Left renal pelvis (tissue), 4 donors: Measurements from ENCODE around the gene GRK5. TPM values are rescaled to one million over a fixed set of nuclear protein-coding genes. Genes with fewer than 3 reads are reported as not detected.
"Not testable (repeated sequence)": the region's sequence is repeated elsewhere in the genome, so short reads cannot be mapped to it uniquely, and the experiment has no call there.

Experiments
- DNase-seq, 4 donors: peaks; one replicate each; pipeline ENCODE4 v3.0.0-alpha.2; 2013; ENCODE audit warnings: low read depth in 4 of 4, low spot score in 3 of 4
- polyA plus RNA-seq, 4 donors: library from polyadenylated mRNA; unstranded; fragments of 120-200 nt; gene quantifications; one replicate each; pipeline ENCODE4 v1.2.1, GENCODE V29; 2013; ENCODE audit not compliant: insufficient read length in 4 of 4

GRK5 gene
- polyA plus RNA-seq, 4 donors, result 14.5 to 35.1 (median 18.2) TPM

DNA sequence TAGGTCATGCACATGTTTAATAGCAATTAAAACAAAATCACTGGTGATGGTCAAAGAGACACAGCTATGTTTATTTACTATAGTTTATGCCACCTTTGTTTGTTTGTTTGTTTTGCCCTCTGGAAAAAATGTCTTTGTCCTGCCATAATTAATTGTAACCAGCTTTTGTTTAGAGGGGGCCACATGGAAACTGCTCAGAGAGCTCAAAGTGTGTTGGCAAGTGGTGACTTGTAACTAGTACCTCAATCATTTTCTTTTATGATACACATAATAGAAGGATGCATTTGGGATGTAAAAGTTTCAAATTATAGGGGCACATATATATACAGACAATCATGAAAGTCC, 40.2 kb downstream of the GRK5 start:
- DNase-seq, result no peak

DNA sequence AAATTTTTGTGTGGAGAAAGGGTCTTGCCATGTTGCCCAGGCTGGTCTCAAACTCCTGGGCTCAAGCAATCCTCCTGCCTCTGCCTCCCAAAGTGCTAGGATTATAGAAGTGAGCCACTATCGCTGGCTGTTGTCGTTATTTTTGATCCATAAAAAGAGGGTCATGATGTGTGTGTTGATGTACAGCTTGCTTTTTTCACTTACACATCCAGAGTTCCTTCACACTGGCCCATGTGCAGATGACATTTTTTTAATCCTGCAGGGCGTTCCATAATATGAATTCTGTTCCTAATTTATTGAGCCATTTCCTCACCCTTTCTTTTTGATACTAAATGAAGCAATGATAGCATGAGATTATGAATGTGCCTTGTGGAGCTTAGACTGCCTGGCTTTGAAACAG, 40.8 kb downstream of the GRK5 start:
- no peak for DNase-seq

DNA sequence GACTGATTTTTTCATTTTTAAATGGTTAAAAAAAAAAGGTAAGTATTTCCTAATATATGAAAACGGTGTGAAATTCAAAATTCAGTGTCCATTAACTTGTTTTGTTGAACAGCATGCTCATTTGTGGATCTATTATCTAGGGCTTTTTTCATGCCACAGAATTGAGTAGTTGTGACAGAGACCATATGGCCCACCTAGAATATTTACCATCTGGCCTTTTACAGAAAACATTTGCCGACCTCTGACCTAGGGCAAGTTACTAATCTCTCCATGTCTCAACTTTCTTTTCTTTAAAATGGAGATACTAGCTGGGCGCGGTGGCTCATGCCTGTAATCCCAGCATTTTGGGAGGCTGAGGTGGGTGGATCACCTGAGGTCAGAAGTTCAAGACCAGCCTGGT, 41.3 kb downstream of the GRK5 start:
- DNase-seq, result no peak

DNA sequence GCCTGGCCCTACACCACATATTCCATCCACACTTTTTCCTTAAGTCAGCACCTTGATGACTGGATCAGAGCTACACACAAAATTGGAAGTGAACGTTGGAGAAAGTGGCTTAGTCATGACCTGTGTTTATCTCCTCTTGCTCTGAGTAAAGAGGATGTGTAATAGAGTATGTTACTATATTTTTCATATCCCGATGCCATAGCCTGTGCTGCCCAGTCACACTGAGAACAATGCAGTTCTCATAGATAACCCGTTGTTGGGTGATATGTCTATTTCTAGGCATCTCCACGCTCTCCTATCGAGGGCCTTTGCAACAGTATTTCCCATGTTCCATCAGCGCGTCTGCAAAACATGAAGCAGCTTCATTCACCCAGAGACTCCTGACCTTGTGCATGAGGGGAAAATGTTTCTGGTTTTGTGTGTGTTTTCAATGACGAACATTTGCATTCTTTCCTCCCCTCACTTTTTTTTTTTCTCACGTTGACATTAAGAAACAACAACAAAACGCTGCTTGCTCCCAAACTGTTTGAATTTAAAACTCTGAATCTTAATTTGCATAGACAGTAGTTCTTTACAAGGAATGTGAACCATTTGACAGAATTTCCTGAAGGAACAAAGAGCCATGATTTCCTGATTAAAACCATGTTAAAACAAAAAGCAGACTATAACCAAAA, 43.4 kb downstream of the GRK5 start:
- no peak for DNase-seq

DNA sequence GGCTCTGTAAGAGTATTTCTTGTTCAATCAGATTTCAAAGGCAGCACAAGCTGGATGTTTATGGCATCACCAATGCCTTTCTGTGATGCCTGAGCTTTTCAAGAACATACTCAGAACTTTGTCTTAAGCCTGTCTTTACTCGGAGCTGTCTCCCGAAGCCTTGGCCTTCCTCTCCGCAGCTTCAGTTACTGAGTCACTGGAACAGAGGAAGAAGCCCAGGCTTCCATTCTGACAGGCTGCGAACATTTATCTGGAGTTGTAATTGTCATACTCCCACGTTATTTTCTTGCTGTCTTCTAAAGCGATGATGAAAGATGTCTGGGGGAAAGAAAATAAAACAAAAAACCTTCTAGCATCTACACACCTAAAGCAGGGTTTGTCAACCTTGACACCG, 43.9 kb downstream of the GRK5 start:
- no peak for DNase-seq

DNA sequence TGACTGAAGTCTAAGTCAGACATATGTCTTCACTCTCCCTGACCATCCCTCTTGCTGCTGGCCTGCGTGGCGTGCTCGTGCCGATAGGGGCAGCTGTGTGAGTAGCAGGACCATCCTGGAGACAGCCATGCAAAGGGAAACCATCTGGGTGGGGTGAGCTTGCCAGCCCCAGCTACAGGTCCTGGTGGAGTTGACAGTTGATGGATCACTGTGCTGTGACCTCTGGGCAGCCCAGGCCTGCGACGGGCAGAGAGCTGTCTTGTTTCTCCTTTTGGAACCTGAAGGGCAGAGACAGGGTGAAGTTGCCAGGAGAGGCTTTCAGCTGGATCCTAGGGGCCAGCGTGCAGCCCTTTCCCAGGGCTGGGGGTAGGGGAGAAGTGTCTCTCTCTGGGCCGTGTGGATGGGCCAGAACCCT, 44.7 kb downstream of the GRK5 start:
- no peak for DNase-seq

DNA sequence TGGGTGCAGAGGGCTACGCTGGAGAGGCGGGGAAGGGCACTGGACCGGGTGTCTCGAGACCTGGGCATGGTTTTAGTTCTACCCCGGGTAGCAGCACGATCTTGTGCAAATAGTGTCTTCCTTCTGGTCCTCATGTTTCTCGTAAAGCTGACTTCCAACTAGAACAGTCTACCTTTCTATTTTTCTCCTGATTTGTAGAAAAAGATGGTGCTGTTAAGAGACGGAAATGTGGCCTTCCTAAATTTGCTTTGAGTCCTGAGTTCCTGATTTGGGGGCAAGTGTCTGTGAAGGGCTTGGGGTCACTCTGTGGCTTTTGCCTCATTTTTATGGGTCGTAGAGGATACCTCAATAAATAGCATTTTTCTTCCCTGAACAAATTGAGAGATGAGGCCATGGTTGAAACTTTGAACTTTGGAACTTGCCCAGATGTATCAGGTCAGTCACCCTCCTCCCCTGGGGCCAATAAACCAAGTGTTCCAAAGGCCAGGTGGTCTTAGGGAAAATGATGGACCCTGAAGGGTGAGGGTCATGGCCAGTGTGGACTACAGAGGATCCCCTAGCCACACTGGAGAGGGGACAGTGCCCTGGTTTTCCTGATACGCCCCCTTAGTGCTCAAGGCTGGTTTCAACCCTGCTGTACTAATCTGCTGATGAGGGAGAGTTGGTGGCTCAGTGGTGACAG, 45.2 kb downstream of the GRK5 start:
- no peak for DNase-seq

DNA sequence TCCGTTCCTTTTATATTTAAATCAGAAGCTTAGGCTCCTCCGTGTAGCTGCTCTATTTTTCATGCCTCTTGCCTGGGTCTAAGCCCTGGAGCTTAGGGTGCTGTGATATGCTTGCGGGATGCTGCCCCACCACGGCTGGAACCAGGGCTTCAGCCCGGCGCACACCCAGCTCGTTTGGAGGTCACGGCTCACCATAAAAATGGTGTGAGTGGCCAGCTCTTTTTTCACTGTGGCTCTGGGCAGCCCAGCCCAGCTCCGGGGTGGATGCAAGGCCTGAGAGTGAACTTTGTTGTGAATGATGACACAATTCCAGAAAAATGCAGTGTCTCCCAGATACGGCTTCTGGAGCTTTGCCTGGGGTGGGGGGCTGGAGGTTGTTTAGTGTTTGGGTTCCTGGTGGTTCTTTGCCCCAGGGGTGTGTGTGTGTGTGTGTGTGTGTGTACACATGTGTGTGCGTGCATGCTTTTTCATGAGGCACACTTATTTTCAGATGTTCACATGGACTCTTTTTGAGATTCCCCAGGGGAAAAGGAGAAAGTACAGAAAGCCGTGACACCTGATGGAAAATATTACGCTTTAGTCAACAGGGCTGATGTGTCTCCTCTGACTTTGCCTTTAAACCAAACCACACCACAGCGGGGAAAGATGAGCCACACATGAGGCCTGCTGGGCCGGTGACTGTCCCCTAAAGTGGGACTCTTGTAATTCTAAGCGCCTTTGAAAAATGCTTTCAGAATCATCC, 46.2 kb downstream of the GRK5 start:
- DNase-seq, result no peak

DNA sequence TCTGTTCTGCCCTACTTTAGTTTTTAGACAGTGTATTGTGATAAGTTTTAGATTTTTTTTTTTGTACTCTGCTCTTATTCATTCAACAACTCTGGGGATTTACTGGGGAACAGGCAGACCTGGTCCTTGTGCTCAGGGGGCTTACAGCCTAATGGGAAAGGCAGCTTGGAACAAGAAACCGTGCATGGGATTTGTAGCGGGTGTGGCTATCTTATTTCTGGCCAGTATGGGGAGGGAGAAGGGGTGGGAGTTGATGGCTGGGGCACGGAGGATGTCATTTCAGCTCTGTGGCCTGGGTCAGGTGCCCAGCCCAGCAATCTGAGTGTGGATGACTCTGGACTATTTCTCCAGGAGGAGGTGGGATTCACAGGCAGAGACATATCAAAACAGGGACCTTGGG, 47.0 kb downstream of the GRK5 start:
- DNase-seq, result no peak

DNA sequence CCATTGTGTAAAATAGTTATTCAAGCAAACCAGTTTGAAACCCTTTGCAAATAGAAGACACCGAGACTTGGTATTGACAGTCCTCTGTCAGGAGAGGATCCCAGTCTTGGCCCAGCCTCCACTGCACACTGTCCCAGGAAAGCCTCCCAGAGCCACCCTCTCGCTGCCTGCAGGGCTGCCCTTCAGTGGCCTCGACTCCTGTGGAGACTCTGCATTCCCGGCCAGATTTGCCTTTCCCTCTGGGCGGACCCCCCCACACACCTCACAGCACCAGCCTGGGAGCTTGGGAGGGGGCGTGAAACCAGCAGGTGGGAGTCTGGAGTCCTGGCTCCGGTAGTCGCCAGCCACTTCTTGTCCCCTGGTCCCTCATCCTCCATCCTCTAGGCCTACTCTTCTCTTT, 48.7 kb downstream of the GRK5 start:
- DNase-seq, result no peak

DNA sequence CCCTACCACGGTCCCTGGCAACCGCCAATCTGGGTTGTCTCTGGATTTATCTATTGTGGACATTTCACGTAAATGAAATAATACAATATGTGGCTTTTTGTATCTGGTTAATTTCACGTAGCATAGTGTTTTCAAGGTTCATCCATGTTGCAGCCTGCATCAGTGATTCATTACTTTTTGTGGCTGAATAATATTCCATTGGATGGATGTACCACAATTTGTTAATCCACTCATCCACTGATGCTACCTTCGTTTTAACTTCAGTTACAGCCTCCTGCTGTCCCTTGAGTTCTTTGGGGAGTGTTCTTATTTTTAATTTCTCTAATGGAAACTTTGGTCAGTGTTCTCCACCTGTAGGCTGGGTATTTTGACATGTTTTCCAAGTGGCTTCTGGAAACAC, 49.5 kb downstream of the GRK5 start:
- no peak for DNase-seq

DNA sequence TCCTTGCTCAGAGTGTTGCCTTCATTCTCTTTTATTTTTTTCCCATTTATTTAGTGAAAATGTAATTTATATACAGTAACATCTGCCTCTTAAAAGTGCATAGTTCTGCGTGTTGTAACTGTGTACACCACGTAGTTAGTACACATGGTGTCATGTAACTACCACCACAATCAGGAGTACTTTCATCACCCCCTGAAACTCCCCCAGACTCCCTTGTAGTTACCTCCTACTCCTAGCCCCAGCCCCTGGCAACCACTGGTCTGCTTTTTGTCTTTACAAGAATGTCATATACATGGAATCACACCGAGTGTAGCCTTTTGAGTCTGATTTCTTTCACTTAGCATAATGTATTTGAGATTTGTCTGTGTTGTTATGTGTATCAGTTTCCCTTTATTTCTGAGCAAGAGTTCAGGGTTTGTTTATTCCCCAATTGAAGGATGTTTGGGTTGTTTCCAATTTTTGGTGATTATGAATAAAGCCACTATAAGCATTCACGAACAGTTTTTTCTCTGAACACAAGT, 50.6 kb downstream of the GRK5 start:
- no peak for DNase-seq

DNA sequence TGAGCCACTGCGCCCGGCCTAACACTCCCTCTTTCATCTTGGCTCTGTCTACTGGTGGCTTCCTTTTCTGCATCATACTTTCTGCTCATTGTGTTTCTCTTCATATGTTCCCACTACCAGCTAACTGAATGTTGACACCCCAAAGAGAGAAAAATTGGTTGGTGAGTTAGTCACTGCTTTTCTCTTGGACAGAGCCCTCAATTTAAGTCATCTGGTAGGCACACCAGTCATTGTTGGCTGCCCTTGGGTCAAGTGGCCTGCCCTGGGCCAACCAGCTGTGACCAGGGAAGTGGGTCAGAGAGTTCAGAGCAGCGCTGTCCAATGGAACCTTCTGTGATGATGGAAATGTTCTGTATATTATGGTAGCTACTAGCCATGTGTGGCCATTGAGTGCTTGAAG, 52.0 kb downstream of the GRK5 start:
- no peak for DNase-seq

DNA sequence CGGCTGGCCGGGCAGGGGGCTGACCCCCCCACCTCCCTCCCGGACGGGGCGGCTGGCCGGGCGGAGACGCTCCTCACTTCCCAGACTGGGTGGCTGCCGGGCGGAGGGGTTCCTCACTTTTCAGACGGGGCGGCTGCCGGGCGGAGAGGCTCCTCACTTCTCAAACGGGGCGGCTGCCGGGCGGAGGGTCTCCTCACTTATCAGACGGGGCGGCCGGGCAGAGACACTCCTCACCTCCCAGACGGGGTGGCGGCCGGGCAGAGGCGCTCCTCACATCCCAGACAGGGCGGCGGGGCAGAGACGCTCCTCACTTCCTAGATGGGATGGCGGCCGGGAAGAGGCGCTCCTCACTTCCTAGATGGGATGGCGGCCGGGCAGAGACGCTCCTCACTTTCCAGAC, 53.6 kb downstream of the GRK5 start:
- DNase-seq, result not testable (repeated sequence)

DNA sequence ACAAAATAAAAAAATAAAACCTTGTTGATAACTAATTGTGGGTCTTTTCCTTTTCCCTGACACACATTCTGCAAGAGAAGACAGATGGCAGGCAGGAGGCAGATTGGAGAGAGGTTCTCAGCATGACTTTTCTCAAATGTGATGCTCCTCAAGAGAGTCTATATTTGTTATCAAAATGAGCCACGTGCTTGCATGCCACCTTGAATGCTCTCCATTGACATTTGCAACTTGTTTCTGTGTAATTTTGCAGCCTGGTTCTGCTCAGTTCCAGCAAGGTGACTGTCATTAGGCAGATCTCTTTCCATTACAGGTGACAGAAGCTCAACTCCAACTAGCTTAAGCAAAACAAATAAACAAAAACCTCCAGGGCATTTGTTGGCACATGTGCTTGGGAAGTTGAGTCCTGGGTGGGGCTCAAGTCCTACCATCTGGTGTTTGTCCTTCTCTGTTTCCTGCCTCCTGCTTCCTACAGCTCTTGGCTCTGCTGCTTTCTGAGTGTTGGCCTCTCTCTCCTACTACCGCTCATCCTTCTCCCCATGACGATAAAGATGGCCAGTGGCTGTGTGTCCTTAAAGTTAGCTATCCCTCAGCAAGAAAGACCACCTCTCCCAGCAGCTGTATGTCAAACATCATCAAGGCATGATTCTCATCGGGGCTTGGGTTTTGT, 56.7 kb downstream of the GRK5 start:
- no peak for DNase-seq

DNA sequence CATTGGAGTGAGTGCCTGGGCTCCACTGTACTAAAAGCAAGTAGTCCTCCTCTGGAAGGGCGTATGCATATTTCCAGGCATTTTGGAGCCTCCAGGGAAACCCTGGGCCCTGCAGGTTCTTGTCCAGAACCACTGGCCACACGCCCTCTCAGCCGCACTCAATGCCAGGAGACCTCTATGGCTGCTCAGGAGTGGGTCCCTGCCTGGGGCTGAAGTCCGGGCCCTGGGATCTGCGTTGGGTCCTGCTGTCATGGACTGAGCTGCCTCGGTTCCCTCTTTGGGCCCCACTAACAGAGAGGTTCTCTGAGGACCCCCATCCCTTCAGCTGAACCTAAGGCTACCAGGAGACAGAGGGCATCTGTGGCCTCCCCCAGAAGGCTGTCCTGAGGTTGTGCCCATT, 58.3 kb downstream of the GRK5 start:
- no peak for DNase-seq

DNA sequence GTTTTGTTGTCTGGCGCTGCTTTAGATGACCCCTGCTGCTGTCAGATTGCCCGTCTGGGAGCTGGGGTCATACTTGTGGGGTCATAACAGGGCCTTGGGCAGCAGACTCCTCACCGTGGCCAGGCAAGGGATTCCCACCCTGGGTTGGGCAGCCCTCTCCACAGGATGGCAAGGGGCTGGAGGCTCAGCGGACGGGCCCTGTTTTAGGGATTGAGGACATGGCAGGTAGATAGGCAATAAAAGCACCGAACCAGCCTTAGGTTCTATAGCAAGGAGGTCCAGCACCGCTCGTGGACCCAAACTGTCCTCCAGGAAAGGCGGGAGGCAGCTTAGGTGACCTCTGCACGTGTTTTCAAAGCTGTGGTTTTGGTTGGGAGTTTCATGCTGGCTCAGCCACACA, 60.0 kb downstream of the GRK5 start:
- no peak for DNase-seq

DNA sequence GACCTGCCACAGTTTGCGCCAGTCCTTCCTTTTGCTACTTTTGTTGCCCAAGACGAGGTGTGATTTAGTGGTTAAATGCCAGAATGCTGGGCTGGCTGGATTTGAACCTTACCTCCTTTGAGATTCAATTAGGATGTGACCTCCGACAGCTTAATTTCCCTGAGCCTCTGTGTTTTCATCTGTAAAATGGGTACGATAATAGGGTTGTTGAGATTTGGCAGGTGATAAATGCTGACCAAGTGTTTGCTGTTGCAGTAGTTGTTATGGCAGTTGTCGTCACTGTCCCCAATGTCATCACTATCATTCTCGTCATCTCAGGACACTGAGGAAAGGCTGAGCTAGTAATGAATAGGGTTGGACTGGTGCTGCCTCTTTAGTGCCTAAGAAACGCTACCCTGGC, 61.1 kb downstream of the GRK5 start:
- DNase-seq, result no peak

DNA sequence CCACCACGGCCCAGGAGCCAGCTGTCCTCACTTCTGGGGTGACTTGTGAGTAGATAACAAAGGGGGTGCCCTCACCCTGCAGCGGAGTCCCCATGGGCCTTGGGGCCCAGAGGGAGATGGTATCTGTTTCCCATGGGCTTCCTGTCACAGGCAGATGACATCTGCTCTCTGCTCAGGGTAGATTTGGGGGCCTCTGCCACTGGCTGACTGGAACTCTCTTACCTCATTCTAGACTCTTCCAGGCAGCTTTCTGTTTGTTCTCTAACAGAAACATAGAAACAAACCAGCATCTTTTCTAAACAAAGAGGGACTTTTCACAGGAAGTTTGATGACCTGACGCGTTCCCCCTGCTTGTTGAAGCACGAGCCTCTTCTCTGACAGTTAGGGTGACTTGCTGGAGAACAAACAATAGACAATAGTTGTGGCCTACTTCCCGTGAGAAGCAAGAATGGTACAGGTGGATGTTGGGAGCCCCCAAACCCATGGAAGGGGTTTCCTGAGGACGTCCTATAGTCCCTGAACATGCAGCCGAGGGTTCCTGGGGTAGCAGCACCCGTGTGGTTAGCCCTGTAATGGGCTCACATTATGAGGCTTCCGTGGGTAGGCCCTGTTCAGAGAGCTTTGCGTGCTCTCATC, 61.6 kb downstream of the GRK5 start:
- no peak for DNase-seq

DNA sequence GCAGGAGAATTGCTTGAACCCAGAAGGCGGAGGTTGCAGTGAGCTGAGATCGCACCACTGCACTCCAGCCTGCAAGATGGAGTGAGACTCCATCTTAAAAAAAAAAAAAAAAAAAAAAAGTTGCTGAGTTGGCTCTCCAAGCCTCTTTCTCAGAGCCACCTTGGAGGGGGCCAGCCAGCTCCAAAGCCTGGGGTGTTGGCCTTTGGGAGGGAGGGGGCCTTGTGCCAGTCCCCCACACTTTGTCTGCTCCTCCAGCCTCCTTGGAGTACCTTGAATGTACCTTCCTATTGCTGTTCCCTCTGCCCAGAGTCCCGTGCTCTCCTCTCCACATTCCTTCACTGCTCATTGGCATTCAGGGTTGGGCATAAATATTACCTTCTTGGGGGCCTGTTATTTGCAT, 62.4 kb downstream of the GRK5 start:
- DNase-seq, result no peak
